GM21367 (cell line): Measurements from ENCODE around the gene CCDC74A.
"Not testable (repeated sequence)": the region's sequence is repeated elsewhere in the genome, so short reads cannot be mapped to it uniquely, and the experiment has no call there.

Experiments
- ATAC-seq: cut with Tn5 transposase; IDR thresholded peaks from one replicate; pipeline ENCODE4 v1.9.1; 2021; ENCODE audit not compliant: unreplicated experiment

The CCDC74A gene

DNA sequence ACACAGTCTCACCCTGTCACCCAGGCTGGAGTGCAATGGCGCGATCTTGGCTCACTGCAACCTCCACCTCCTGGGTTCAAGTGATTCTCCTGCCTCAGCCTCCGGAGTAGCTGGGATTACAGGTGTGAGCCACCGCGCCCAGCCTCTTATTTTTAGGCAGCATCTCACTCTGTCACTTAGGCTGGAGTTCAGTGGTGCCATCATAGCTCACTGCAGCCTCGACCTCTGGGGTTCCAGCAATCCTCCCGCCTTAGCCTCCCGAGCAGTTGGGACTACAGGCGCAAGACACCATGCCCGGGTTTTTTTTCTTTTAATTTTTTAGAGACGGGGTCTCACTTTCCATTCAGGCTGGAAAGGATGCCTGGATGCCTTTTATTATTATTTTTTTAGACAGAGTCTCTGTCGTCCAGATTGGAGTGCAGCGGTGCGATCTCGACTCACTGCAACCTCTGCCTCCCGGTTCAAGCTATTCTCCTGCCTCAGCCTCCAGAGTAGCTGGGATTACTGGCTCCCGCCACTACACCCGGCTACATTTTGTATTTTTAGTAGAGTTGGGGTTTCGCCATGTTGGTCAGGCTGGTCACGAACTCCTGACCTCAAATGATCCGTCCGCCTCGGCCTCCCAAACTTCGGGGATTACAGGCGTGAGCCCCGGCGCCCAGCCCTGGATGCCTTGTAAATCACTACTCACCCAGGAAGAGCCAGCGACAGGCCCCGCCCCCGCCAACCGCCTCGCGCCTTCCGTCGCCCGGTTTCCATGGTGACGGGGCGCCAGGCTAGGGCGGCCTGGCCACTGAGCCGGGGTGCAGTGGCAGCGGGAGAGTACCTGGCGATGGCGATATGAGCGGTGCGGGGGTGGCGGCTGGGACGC lies at the start of gene CCDC74A:
CCDC74A (plus strand) TSS at position 758 of the 871 bp plus-strand sequence; CDS start at position 841, 83 bp downstream.
- peak; percentile 86 for ATAC-seq

GRCh38 chr2:131478074-131478849 lies 49.4 kb upstream of the CCDC74A start:
- ATAC-seq = not testable (repeated sequence)

GRCh38 chr2:131478850-131479461 lies 48.7 kb upstream of the CCDC74A start:
- ATAC-seq = not testable (repeated sequence)

DNA sequence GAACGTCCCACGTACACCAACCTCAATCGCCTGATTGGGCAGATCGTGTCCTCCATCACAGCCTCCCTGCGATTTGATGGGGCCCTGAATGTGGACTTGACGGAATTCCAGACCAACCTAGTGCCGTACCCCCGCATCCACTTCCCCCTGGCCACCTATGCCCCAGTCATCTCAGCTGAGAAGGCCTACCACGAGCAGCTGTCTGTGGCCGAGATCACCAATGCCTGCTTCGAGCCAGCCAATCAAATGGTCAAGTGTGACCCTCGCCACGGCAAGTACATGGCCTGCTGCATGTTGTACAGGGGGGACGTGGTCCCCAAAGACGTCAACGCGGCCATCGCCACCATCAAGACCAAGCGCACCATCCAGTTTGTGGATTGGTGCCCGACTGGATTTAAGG lies 47.3 kb upstream of the CCDC74A start:
- not testable (repeated sequence) for ATAC-seq

GRCh38 chr2:131482506-131483155 lies 45.1 kb upstream of the CCDC74A start:
- not testable (repeated sequence) for ATAC-seq

DNA sequence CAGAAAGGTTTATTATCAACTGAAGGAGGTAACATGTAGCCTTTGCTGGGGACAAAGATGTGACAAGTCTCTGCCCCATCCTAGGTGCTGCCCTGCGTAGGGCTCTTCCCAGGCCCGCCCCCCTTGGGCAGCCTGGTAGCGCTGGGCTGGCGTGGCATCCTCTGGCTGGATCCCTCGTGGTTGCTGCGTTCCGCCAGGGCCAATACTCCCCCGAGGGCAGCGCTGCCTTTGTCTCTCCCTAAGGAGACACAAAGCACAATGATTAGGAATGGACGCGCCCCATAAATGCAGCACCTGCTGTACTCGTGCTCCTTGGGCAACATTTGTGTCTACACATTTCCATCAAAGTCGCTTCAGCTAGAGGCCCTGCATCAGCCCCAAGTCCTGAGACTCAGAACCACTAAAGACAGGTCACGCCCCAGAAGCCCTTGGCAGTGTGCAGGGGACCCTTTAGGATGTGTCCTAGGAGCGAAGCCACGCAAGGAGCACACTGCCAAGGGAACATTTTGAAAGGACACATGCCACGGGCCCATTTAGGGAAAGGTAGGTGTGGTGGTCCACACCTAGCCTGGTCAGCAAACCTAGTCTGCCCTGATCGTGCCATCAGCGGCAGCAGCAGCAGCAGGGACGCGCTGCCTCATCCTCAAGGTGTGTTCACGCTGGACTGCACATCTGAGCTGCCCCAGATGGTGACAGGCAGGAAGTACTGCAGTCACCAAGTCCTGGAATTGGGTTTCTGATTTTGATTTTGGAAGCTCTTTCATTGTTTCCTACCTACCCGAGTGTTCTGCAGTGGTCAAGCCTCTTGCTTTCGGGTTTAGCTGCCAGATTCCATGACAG lies 43.5 kb upstream of the CCDC74A start:
- ATAC-seq = not testable (repeated sequence)

GRCh38 chr2:131484906-131485460 lies 42.7 kb upstream of the CCDC74A start:
- ATAC-seq = not testable (repeated sequence)

- not testable (repeated sequence) for ATAC-seq
Measured at GRCh38 chr2:131486201-131486902, 41.3 kb upstream of the CCDC74A start.

- ATAC-seq = no peak
Measured at GRCh38 chr2:131488306-131489205, 39.1 kb upstream of the CCDC74A start.

GRCh38 chr2:131490616-131491468 lies 36.8 kb upstream of the CCDC74A start:
- ATAC-seq = not testable (repeated sequence)

GRCh38 chr2:131491469-131491836 lies 36.2 kb upstream of the CCDC74A start:
- ATAC-seq = not testable (repeated sequence)

DNA sequence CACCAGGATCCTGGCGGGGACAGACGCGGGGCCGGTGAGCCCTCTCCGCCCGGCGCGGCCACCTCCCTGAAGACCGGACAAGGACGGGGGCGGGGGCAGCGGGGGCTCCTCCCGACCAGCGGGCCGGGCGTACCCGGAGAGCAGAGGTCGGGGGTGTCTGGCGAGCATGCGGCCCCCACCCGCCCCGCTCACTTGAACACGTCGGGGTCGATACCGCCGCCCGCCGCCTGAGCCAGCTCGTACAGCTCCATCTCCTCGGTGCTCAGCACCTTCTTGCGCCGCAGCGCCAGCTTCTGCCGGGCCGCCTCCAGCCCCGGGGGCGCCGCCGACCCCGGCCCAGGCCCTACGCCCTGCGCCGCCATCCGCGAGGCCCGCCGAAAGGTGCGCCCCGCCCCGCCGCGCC lies 35.7 kb upstream of the CCDC74A start, which contains the start of gene MZT2A:
MZT2A (minus strand) TSS at position 383 of the 403 bp plus-strand sequence; CDS start at position 362, 21 bp downstream.
- ATAC-seq = not testable (repeated sequence)

- ATAC-seq = peak; percentile 59
Measured at GRCh38 chr2:131492418-131493198, 35.1 kb upstream of the CCDC74A start.

GRCh38 chr2:131493199-131493968 lies 34.3 kb upstream of the CCDC74A start:
- peak; percentile 20 for ATAC-seq

DNA sequence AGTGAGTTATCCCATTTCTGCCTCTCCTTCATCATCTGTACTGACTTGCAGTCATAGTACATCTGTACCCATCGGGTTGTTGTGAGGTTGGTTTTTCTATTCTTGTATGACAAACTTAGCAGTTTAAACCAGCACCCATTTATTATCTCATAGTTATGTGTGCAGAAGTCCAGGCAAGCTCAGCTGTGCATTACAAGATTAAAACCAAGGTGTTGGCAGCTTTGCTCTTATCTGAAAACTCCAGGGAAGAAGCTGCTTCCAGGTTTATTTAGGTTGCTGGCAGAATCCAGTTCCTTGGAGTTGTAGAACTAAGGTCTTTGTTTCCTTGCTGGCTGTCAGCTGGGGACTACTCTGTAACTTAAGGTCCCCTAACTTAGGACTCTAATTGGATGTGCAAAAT lies 32.2 kb upstream of the CCDC74A start:
- not testable (repeated sequence) for ATAC-seq
